Measurements from ENCODE around the gene SPOCK1. TPM values are rescaled to one million over a fixed set of nuclear protein-coding genes. Genes with fewer than 3 reads are reported as not detected.

The SPOCK1 gene
- total and polyA plus RNA-seq, 2 of the 13 experiments (the other 11 are each of a cell fraction or from before 2014, with no cell fraction given), result 0.18 to 0.29 TPM

DNA sequence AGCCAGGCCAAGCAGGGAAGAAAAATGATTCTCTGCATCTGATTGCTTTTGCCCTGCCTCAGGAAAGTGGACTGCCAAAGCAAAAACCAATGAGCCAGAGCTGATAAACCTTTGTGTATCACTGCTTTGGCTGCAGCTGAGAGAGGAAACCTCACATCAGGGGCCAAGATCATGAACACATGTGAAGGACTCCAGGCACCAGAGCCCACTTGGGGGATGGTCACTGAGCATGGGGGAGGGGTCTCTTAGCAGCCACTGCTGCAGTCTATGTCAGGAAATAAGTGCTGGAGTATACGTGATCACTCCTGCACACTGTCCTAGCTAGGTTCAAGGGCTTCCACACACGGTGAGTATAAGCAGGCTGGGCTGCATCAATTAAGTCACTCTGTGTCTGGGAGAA, 229.9 kb downstream of the SPOCK1 start:
- Histone ChIP-seq H3K9me3 (ENCODE audit: low read length) (no peaks in the 10 kb centered on the region), H2AFZ (ENCODE audit: low read length) (no peak overlapping the region), H3K79me2 (ENCODE audit: insufficient read depth, low read length) (no peaks in the 10 kb centered on the region), H3K9ac (ENCODE audit: insufficient read depth, low read depth, low read length) (no peak overlapping the region), H3K4me1 (ENCODE audit: insufficient read depth, low read length) (no peaks in the 10 kb centered on the region), H3K4me2 (ENCODE audit: low read depth, low read length) (no peak overlapping the region), H3K27me3 (ENCODE audit: control insufficient read depth in 1 of 2, insufficient read depth in 2 of 2, low read length in 2 of 2) (peaks cover 0 to 1% of the 10 kb centered on the region in 2 experiments; a peak in 1 of 5 replicates), H4K20me1 (ENCODE audit: insufficient read depth, low read length) (no peaks in the 10 kb centered on the region), H3K4me3 (replicated peaks in 1 of 3; ENCODE audit: insufficient read depth in 1 of 3, low read depth in 2 of 3, low read length in 3 of 3) (no peak overlapping the region), H3K27ac (ENCODE audit: extremely low read length, insufficient read depth, low read length) (no peak overlapping the region), H3K36me3 (replicated peaks in 1 of 2; ENCODE audit: control insufficient read depth in 1 of 2, insufficient read depth in 2 of 2, low read length in 2 of 2) (no peaks in the 10 kb centered on the region)
- POLR2A ChIA-PET, result no interaction called here
- WGBS (ENCODE audit: low lambda C conversion rate), result 6% methylated on average over 2 of the region's 2 CpGs
- BruUV-seq (replicated peaks), result no TSS peak
- TF ChIP-seq RAD51 (IDR thresholded peaks at IDR 0.05; ENCODE audit: borderline replicate concordance) (no peak), ZNF564 (CRISPR knock-in tag; IDR thresholded peaks at IDR 0.05) (no peak), NPAS2 (CRISPR knock-in tag; IDR thresholded peaks at IDR 0.05; ENCODE audit: borderline replicate concordance) (no peak), ZSCAN30 (CRISPR knock-in tag; IDR thresholded peaks at IDR 0.05) (no peak), PRPF4 (IDR thresholded peaks at IDR 0.05; ENCODE audit: low read depth, low read length, poor library complexity, severe bottlenecking) (no peak), ZNF577 (CRISPR knock-in tag; IDR thresholded peaks at IDR 0.05; ENCODE audit: borderline replicate concordance, low read depth) (no peak), PTBP1 (IDR thresholded peaks at IDR 0.05; ENCODE audit: low read depth, low read length, poor library complexity, severe bottlenecking) (no peak), ARHGAP35 (CRISPR knock-in tag; IDR thresholded peaks at IDR 0.05; ENCODE audit: borderline replicate concordance) (no peak)
- TF ChIP-seq, protein P1, sequence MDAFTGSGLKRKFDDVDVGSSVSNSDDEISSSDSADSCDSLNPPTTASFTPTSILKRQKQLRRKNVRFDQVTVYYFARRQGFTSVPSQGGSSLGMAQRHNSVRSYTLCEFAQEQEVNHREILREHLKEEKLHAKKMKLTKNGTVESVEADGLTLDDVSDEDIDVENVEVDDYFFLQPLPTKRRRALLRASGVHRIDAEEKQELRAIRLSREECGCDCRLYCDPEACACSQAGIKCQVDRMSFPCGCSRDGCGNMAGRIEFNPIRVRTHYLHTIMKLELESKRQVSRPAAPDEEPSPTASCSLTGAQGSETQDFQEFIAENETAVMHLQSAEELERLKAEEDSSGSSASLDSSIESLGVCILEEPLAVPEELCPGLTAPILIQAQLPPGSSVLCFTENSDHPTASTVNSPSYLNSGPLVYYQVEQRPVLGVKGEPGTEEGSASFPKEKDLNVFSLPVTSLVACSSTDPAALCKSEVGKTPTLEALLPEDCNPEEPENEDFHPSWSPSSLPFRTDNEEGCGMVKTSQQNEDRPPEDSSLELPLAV (CRISPR knock-in tag; conservative IDR thresholded peaks at IDR 0.05; ENCODE audit: low read depth), result no peak
- TF ChIP-seq, protein P2, sequence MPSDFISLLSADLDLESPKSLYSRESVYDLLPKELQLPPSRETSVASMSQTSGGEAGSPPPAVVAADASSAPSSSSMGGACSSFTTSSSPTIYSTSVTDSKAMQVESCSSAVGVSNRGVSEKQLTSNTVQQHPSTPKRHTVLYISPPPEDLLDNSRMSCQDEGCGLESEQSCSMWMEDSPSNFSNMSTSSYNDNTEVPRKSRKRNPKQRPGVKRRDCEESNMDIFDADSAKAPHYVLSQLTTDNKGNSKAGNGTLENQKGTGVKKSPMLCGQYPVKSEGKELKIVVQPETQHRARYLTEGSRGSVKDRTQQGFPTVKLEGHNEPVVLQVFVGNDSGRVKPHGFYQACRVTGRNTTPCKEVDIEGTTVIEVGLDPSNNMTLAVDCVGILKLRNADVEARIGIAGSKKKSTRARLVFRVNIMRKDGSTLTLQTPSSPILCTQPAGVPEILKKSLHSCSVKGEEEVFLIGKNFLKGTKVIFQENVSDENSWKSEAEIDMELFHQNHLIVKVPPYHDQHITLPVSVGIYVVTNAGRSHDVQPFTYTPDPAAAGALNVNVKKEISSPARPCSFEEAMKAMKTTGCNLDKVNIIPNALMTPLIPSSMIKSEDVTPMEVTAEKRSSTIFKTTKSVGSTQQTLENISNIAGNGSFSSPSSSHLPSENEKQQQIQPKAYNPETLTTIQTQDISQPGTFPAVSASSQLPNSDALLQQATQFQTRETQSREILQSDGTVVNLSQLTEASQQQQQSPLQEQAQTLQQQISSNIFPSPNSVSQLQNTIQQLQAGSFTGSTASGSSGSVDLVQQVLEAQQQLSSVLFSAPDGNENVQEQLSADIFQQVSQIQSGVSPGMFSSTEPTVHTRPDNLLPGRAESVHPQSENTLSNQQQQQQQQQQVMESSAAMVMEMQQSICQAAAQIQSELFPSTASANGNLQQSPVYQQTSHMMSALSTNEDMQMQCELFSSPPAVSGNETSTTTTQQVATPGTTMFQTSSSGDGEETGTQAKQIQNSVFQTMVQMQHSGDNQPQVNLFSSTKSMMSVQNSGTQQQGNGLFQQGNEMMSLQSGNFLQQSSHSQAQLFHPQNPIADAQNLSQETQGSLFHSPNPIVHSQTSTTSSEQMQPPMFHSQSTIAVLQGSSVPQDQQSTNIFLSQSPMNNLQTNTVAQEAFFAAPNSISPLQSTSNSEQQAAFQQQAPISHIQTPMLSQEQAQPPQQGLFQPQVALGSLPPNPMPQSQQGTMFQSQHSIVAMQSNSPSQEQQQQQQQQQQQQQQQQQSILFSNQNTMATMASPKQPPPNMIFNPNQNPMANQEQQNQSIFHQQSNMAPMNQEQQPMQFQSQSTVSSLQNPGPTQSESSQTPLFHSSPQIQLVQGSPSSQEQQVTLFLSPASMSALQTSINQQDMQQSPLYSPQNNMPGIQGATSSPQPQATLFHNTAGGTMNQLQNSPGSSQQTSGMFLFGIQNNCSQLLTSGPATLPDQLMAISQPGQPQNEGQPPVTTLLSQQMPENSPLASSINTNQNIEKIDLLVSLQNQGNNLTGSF (CRISPR knock-in tag; IDR thresholded peaks at IDR 0.05), result no peak
- CTCF ChIA-PET (ENCODE audit: low intra/inter-chr PET ratio, low total read pairs), result no interaction called here
- intact Hi-C loops (cut with micrococcal nuclease; ENCODE audit: unreplicated experiment) (no loop called here), in situ Hi-C loops (cut with HindIII; ENCODE audit: extremely low pct_ligation_motif_present, low pct_unique_long_range_greater_than_20kb) (no loop called here)
- DNase-seq (ENCODE audit: low spot score), result no peak
- no peak for FAIRE-seq
- no peak for ATAC-seq
